PC-9 (cell line): ENCODE results near the gene C9.

Source experiments
- EZH2 ChIP-seq: fragments of 200-600 bp; sonication (generic); IDR thresholded peaks from 2 replicates; pipeline ENCODE4 v1.8.0; 2017; ENCODE audit warnings: antibody characterized with exemption, low read depth
- TF ChIP-seq, protein P1 (sequence below): fragments of 200-600 bp; sonication (generic); conservative IDR thresholded peaks from 2 replicates; pipeline ENCODE4 v1.6.1; 2017; ENCODE audit warnings: mixed run types, antibody characterized with exemption, mild to moderate bottlenecking, moderate library complexity

- TF ChIP-seq, protein P1, sequence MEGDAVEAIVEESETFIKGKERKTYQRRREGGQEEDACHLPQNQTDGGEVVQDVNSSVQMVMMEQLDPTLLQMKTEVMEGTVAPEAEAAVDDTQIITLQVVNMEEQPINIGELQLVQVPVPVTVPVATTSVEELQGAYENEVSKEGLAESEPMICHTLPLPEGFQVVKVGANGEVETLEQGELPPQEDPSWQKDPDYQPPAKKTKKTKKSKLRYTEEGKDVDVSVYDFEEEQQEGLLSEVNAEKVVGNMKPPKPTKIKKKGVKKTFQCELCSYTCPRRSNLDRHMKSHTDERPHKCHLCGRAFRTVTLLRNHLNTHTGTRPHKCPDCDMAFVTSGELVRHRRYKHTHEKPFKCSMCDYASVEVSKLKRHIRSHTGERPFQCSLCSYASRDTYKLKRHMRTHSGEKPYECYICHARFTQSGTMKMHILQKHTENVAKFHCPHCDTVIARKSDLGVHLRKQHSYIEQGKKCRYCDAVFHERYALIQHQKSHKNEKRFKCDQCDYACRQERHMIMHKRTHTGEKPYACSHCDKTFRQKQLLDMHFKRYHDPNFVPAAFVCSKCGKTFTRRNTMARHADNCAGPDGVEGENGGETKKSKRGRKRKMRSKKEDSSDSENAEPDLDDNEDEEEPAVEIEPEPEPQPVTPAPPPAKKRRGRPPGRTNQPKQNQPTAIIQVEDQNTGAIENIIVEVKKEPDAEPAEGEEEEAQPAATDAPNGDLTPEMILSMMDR: no peak
- TF ChIP-seq EZH2: no peak
Measured at GRCh38 chr5:39238366-39239105, 125.8 kb downstream of the C9 start.
